Measurements from ENCODE around the gene NUTM2B.
"Not testable (repeated sequence)": the region's sequence is repeated elsewhere in the genome, so short reads cannot be mapped to it uniquely, and the experiment has no call there.

NUTM2B gene, protein sequence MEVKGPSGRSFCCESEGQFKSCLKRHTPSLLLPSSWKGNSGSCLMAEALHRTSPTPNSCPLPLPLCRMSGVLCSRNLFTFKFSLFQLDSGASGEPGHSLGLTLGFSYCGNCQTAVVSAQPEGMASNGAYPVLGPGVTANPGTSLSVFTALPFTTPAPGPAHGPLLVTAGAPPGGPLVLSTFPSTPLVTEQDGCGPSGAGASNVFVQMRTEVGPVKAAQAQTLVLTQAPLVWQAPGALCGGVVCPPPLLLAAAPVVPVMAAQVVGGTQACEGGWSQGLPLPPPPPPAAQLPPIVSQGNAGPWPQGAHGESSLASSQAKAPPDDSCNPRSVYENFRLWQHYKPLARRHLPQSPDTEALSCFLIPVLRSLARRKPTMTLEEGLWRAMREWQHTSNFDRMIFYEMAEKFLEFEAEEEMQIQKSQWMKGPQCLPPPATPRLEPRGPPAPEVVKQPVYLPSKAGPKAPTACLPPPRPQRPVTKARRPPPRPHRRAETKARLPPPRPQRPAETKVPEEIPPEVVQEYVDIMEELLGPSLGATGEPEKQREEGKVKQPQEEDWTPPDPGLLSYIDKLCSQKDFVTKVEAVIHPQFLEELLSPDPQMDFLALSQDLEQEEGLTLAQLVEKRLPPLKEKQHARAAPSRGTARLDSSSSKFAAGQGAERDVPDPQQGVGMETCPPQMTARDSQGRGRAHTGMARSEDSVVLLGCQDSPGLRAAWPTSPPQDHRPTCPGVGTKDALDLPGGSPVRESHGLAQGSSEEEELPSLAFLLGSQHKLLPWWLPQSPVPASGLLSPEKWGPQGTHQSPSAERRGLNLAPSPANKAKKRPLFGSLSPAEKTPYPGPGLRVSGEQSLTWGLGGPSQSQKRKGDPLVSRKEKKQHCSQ

DNA sequence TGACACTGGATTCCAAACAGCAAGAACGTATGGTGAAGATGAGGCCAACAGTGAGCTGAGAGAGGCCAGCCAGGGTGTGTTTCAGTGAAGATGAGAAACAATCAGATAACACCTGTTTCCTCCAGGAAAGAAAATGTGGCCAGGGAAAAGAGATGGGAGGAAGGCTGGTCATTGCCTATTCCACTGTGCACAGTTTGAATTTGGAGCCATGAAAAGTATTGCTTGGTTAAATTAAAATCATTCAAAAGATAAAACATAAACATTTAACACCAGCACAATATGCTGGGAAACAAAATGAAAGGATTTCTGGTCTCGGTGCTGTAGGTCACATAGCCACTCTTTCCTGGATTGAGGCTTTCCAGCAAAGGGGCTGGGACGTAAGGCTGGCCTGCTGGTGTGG is at the start of gene NUTM2B:
Gene NUTM2B, plus strand, starts transcription at position 301 of the 400 bp plus-strand sequence. CDS start 383 bp downstream, outside the sequence.
- DNase-seq (ENCODE audit: low read depth, low spot score); in situ Hi-C loops (cut with HindIII; ENCODE audit: low sequenced_read_pairs); H3K4me3 ChIP-seq (ENCODE audit: low read depth, low read length): not testable (repeated sequence)

DNA sequence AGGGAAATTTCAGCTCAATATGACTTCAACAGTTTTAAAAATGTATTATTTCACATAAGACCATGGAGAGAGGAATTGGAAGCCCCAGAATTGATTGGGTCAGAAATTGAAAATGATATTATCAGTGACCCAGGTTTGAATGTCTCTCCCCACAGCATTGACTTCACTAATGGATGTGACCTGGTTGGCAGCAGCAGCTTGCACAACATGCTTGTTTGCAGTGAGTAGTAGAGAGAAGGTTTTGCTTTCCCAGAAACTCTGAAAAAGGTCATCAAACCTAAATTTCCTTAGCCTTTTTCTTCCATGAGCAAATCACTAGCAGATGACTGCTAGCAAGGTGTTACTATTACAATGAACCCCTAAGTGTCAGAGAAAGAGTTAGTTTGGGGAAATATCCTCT is 39.7 kb upstream of the NUTM2B start:
- H3K4me3 ChIP-seq (ENCODE audit: low read depth, low read length); DNase-seq (ENCODE audit: low read depth, low spot score); in situ Hi-C loops (cut with HindIII; ENCODE audit: low sequenced_read_pairs): not testable (repeated sequence)

DNA sequence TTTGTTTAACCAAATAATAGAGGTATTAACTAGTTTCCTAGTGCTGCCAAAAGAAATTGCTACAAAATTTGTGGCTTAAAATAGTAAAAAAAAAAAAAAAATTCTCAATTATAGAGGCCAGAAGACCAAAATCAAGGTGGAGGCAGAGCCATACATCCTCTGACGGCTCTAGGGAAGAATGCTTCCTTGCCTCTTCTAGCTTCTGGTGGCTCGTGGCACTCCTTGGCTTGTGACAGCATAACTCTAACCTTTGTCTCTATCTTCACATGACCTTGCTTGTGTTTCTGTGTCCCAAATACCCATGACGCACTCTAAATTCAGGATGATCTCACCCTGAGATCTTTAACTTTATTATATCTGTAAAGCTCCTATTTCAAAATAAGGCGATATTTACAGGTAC is 38.3 kb upstream of the NUTM2B start:
- in situ Hi-C loops (cut with HindIII; ENCODE audit: low sequenced_read_pairs); DNase-seq (ENCODE audit: low read depth, low spot score); H3K4me3 ChIP-seq (ENCODE audit: low read depth, low read length): not testable (repeated sequence)

DNA sequence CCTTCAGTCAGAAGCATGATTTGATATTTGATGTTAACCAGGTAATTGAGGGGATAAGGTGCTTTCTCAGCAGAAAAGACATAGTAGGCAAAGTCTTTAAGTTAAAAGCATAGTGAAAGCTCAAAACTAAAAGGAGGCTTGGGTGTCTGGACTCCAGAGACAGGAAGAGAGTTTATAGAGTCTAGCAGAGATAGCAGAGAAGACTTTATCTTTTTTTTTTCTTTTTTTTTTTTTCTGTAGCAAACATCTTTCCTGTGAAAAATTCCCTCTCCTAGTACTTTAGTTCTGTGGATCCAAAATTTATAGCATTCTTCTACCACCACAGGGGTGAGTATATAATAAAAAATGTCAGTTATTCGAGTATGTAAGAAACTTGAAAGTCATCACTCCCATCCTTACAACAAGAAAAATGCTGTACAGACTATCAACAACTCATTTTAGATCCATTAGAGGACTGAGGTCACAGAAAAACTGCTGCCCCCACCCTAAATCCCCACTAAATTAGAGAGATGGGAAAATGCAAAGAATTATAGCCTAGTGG is 33.7 kb upstream of the NUTM2B start:
- in situ Hi-C loops (cut with HindIII; ENCODE audit: low sequenced_read_pairs); DNase-seq (ENCODE audit: low read depth, low spot score); H3K4me3 ChIP-seq (ENCODE audit: low read depth, low read length): not testable (repeated sequence)

DNA sequence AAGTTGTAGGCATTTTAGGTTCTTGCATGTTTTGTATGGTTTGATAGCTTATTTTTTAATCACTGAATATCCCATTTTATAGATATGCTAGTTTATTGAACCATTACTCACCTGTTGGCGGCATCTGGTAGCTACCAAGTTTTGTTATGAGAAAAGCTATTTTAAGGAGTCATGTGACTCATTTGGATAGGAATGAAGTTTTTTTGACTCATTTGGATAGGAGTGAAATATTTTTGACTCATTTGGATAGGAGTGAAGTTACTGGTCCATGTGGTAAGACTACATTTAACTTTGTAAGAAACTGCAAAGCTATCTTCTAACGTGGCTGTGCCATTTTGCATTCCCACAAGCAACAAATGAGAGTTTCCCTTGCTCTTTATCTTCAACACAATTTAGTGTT is 28.1 kb upstream of the NUTM2B start:
- DNase-seq (ENCODE audit: low read depth, low spot score); in situ Hi-C loops (cut with HindIII; ENCODE audit: low sequenced_read_pairs): not testable (repeated sequence)

DNA sequence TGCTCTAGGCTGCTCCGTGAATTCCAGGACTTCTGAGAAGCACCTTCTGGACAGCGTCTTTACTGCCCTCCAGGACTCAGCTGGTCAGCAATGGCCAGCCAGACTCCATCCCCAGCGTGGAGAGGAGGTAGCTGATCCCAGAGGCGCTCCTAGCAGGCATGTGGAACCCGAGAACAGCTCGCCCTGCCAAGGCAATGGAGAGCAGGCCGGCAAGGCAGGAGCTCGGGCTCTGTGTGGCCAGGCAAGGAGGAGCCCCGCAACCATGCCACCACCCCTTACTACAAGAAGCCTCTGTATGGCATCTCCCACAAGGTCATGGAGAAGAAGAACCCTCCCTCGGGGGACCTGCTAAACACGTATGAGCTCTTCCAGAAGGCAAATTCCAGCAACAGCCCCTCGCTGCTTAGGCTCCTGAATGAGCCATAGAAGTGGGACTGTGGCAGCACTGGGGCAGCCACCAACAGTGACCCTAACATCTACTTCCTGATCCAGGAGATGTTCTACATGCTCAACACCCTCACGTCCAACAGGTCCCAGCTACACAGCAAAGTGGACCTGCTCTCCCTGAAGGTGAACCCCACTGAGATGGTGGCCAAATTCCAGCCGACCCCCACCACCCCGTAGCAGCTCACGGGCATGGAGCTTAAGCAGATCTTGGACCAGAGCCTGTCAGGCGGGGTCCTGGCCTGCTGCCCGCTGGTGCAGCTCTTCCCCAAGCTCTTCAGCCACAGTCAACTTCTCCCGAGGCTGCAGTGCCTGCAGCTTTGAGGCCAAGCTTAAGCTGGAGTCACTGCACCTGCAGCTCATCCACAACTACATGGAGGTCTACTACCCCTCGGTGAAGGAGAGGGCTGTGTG is 19.8 kb upstream of the NUTM2B start:
- in situ Hi-C loops (cut with HindIII; ENCODE audit: low sequenced_read_pairs); DNase-seq (ENCODE audit: low read depth, low spot score); H3K4me3 ChIP-seq (ENCODE audit: low read depth, low read length): not testable (repeated sequence)

More for the DNA sequence above, 28.1 kb upstream of the NUTM2B start:
- H3K4me3 ChIP-seq (ENCODE audit: low read depth, low read length): not testable (repeated sequence)

DNA sequence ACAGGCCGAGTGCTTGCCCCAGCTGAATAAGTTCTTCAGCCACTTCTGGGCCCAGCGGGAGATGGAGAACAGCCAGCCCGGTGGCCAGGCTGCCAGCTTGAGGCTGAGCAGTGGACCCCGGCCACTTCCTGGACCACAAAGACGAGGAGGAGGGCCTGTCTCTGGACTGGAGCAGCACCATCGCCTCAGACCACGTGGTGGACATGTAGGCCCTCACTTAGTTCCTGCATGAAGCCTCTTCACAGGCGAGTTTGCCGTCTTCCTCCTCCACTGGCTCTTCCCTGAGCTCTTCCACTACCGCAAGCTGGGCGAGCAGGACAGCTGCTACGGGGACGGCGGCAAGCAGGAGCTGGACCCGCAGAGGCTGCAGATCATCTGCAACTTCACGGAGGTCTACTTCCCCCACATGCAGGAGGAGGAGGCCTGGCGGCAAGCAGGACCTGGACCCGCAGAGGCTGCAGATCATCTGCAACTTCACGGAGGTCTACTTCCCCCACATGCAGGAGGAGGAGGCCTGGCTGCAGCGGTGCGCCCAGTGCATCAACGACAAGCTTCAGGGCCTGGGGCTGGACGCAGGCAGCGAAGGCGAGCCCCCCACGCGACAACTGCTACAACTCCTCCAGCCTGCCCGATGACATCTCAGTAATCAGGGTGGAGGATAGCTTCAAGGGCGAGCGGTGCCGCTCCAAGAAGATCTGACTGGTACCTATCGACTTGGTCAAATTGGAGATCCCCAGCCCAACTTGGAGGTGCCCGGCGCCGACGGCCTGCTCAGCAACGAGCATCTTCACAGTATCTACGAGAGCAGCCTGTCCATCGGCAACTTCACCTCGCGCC is 18.9 kb upstream of the NUTM2B start:
- H3K4me3 ChIP-seq (ENCODE audit: low read depth, low read length); in situ Hi-C loops (cut with HindIII; ENCODE audit: low sequenced_read_pairs); DNase-seq (ENCODE audit: low read depth, low spot score): not testable (repeated sequence)

DNA sequence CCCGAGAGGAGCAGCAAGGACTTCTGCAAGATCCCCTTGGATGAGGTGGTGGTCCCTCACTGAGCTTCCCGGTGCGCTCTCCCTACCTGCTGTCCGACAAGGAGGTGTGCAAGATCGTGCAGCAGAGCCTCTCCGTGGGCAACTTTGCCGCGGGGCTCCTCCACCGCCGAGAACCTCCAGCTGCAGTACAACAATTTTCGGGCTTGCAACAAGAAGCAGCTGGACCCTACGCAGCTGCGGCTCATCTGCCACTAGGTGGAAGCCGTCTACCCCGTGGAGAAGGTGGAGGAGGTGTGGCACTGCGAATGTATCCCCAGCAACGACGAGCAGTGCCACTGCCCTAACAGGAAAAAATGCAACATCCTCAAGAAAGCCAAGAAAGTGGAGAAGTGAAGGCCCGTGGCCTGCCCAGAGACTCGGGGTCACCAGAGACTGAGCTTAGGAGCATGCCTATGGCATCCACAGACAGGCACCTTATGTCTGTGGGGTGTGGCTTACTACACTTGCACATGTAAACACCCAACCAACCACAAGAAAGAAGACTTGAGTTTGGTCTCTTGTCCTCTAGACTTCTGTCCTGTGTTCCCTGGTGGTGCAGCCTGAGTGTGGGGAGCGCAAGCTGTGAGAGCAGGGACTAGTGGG is 17.9 kb upstream of the NUTM2B start:
- H3K4me3 ChIP-seq (ENCODE audit: low read depth, low read length); DNase-seq (ENCODE audit: low read depth, low spot score); in situ Hi-C loops (cut with HindIII; ENCODE audit: low sequenced_read_pairs): not testable (repeated sequence)

DNA sequence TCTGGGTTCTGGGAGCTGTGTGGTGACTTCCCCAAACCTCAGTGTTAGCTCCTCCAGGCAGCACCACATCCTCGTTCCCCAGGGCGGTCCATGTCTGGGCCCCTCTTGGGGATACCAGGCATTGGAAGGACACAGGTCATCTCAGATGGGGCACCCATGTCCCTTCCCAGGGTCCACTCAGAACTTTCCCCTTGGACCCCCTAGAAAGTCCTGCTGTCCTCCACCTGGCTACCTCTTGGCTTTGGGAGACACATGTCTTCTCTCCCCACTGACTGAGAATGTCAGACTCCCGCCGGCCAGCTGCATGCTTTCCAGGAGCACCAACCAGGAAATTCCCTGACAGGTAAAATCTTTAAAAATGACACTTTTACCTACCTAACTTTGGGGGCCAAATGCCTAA is 16.4 kb upstream of the NUTM2B start:
- DNase-seq (ENCODE audit: low read depth, low spot score); in situ Hi-C loops (cut with HindIII; ENCODE audit: low sequenced_read_pairs); H3K4me3 ChIP-seq (ENCODE audit: low read depth, low read length): not testable (repeated sequence)

DNA sequence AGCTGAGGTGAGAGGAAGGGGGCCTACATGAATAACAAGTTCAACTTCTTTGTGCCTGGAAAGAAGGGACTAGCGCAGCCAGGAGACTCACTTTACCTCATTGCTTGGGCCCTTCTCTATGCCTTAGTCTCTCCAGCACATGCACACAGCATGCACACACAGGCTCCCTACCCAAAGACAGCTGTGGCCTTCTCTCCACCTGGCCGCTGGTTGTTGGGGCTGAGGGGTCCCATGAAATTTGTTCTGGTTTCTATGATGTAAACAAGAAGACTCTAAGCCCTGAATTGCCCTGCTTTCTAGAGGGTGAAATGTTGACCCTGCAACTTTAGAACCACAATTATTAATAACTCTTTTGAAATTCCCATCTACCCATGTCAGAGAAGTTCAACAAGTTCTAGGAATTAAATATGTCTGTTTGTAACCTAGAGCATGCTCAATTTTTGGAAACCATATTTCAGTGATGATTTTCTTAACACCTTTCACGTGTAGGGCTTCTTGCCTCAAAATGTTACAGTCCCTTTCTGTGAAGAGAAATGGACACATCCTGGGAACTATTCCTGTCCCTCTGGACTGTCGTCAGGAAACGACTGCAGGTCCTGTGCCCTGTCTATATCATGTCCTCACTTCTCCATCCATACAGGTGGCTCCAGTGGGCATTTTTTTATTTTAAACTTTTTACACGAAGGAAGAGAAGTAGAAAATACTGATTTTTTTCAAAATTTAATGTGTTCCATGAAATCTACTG is 15.4 kb upstream of the NUTM2B start:
- H3K4me3 ChIP-seq (ENCODE audit: low read depth, low read length); in situ Hi-C loops (cut with HindIII; ENCODE audit: low sequenced_read_pairs); DNase-seq (ENCODE audit: low read depth, low spot score): not testable (repeated sequence)

DNA sequence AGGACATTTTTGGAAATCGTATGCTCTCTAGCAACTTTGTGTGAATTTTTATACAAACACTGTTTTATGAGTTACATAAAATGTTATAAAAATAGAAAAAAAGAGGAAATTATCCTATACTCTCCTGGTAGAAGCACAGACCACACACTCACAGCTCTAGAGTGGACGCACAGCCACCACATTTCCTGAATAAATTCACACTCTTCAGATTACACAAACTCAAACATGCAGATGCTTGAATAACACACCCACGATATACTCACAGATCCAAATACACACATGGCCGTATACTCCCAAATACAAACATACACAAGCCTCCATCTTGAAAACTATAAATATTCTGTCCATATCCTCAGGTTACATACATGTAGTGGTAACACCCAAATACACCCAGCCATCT is 14.2 kb upstream of the NUTM2B start:
- in situ Hi-C loops (cut with HindIII; ENCODE audit: low sequenced_read_pairs); H3K4me3 ChIP-seq (ENCODE audit: low read depth, low read length); DNase-seq (ENCODE audit: low read depth, low spot score): not testable (repeated sequence)

DNA sequence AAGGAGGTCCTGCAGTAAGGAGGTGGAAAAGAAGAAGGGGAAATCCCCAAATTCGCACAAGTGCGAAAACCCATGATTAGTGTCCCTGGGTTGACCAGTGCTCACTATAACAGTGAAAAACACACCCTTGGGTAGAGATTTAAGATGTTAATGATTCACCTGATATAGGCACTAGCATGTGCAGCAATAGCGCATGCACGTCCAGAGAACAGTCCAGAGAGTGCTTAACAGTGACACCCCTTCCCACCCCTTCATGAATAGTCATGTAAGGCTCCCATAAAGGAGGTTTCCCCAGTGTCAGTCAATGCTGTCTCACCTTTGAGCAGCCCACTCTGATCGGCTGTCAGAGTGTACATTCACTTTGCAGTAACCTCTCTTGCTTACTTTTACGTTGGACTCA is 6.4 kb upstream of the NUTM2B start:
- H3K4me3 ChIP-seq (ENCODE audit: low read depth, low read length); in situ Hi-C loops (cut with HindIII; ENCODE audit: low sequenced_read_pairs); DNase-seq (ENCODE audit: low read depth, low spot score): not testable (repeated sequence)

DNA sequence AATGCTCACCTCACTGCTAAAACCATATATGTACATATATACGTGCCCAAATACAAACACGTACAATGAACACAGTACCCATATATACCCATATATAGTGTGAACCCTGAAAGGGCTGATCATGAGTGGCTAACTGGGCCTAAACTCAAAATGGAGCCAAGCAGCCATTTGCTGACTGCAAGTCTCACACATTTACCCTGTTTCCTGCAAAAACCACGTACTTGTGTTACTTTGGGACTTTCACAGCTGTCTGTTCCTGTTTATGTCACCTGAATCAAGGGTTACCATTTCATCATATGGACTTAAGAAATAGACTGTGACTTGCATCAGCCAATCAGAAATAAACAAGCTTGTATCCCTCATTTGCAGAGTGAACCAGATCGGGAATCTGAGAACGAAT is 5.9 kb upstream of the NUTM2B start:
- DNase-seq (ENCODE audit: low read depth, low spot score); H3K4me3 ChIP-seq (ENCODE audit: low read depth, low read length); in situ Hi-C loops (cut with HindIII; ENCODE audit: low sequenced_read_pairs): not testable (repeated sequence)

DNA sequence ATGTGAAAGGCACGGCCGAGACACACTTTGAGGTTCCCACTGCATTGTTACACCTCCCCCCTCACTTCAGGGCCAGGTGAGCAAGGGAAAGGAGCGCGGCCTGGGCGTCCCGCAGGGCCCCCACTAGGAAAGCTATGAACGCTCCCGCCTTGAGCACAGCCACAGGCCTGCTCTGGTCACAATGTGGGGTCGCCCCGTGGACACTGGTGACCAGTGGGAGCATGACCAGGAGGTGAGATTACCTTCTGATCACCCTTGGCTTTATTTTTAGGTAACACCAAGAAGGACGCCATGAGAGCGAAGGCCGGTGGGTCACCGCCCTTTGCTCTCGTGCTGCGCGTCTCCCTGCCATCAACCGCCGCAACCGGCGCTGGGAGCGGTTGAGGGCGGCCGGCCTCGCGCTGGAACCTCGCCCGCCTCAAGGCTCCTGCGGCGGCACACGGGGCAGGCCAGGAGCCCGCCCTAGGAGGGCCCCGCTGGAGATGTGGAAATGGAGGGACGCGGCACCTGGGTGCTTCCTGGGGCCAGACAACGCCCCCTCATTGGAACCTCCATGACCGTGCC is 2.6 kb upstream of the NUTM2B start:
- H3K4me3 ChIP-seq (ENCODE audit: low read depth, low read length); DNase-seq (ENCODE audit: low read depth, low spot score); in situ Hi-C loops (cut with HindIII; ENCODE audit: low sequenced_read_pairs): not testable (repeated sequence)

DNA sequence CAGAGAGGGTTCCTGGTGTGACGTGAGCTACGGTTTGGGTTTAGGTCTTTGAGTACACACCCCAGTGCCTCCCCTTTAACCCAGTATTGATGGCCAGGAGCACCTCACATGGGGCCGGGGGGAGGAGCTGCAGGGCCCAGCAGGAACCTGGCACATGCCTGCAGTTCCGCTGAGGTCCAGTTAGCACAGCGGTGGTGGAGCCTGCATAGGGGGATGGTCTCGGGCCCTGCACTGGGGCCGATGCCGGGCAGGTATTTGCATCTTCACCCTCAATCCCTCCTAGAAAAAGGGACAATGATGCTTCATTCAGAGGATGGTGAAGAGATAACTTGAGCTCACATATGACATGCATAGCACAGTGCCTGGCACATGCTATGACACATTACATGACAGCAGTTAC is 4.0 kb downstream of the NUTM2B start:
- in situ Hi-C loops (cut with HindIII; ENCODE audit: low sequenced_read_pairs); DNase-seq (ENCODE audit: low read depth, low spot score); H3K4me3 ChIP-seq (ENCODE audit: low read depth, low read length): not testable (repeated sequence)
